Naive B cell (primary cell): ENCODE data around the gene ELF1. TPM values are rescaled to one million over a fixed set of nuclear protein-coding genes. Genes with fewer than 3 reads are reported as not detected.
"Not testable (repeated sequence)": the region's sequence is repeated elsewhere in the genome, so short reads cannot be mapped to it uniquely, and the experiment has no call there.

Source experiments
- ATAC-seq, 2 donors: fragments of 150-1000 bp; cut with Tn5 transposase; 2 replicates each; pipeline ENCODE4 v1.10.0; 2021; ENCODE audit warnings: low read depth in 2 of 2, mild to moderate bottlenecking in 2 of 2, moderate library complexity in 2 of 2
- DNase-seq: peaks from one replicate; pipeline ENCODE4 v3.0.0; 2022
- H3K27ac Mint-ChIP-seq, 6 donors: one replicate each; pipeline ENCODE4 v1.8.0; 2020 to 2022; ENCODE audit warnings: mild to moderate bottlenecking in 6 of 6, mixed read lengths in 6 of 6, moderate library complexity in 5 of 6, inconsistent platforms in 2 of 6
- H3K27me3 Mint-ChIP-seq, 3 donors: one replicate each; pipeline ENCODE4 v1.8.0; 2021 to 2022; ENCODE audit warnings: mixed read lengths in 3 of 3, mild to moderate bottlenecking in 1 of 3
- H3K36me3 Mint-ChIP-seq, 2 donors: one replicate each; pipeline ENCODE4 v1.8.0; 2020 to 2022; ENCODE audit warnings: mixed read lengths in 2 of 2, inconsistent platforms in 1 of 2, mild to moderate bottlenecking in 1 of 2
- H3K4me1 Mint-ChIP-seq, 3 donors: one replicate each; pipeline ENCODE4 v1.8.0; 2020 to 2022; ENCODE audit warnings: mixed read lengths in 3 of 3, inconsistent platforms in 1 of 3, mild to moderate bottlenecking in 1 of 3, moderate library complexity in 1 of 3
- H3K4me3 Mint-ChIP-seq, 8 donors: one replicate each; pipeline ENCODE4 v1.8.0; 2020 to 2022; ENCODE audit warnings: mild to moderate bottlenecking in 8 of 8, mixed read lengths in 8 of 8, moderate library complexity in 8 of 8, inconsistent platforms in 2 of 8
- H3K9me3 Mint-ChIP-seq, 7 donors: one replicate each; pipeline ENCODE4 v1.8.0; 2020 to 2022; ENCODE audit warnings: mixed read lengths in 7 of 7, mild to moderate bottlenecking in 5 of 7, inconsistent platforms in 2 of 7, moderate library complexity in 1 of 7
- polyA plus RNA-seq, 6 donors: library from polyadenylated mRNA; unstranded; fragments of 300-500 nt; fragmentation: Illumina TruSeq; gene quantifications; one replicate each; pipeline ENCODE4 v1.2.3, GENCODE V29; 2021; ENCODE audit warnings: low read depth in 6 of 6

ELF1 gene
- polyA plus RNA-seq, 6 donors from 2014 or later, result 127 to 183 (median 144) TPM

- H3K4me1 Mint-ChIP-seq, result peaks cover 7 to 17% (median 17%) of the 10 kb centered on the region in 3 donors
- ATAC-seq, result no peak
- peak overlapping the region in 2 of 6 donors; percentile 26 to 90 for H3K27ac Mint-ChIP-seq
Observed at GRCh38 chr13:40897053-40897452, 122.1 kb downstream of the ELF1 start.

GRCh38 chr13:40895227-40896184 lies 123.6 kb downstream of the ELF1 start:
- Mint-ChIP-seq H3K4me1 (peaks cover 7 to 25% (median 19%) of the 10 kb centered on the region in 3 donors), H3K4me3 (no peak overlapping the region), H3K9me3 (peaks cover 0 to 11% (median 5%) of the 10 kb centered on the region in 7 donors), H3K27ac (peak overlapping the region in 5 of 6 donors; percentile 7 to 61 (median 41)), H3K27me3 (no peaks in the 10 kb centered on the region), H3K36me3 (no peaks in the 10 kb centered on the region)
- DNase-seq (no peak), ATAC-seq (no peak)

More at GRCh38 chr13:40897053-40897452, 122.1 kb downstream of the ELF1 start:
- Mint-ChIP-seq H3K9me3 (peaks cover 0 to 5% (median 0%) of the 10 kb centered on the region in 7 donors), H3K27me3 (no peaks in the 10 kb centered on the region), H3K4me3 (no peak overlapping the region), H3K36me3 (no peaks in the 10 kb centered on the region)
- no peak for DNase-seq

- H3K9me3 Mint-ChIP-seq, result peaks cover 4 to 19% (median 9%) of the 10 kb centered on the region in 7 donors
- peak overlapping the region in 2 of 8 donors; percentile 21 to 35 for H3K4me3 Mint-ChIP-seq
Observed at GRCh38 chr13:40893573-40893972, 125.5 kb downstream of the ELF1 start.

GRCh38 chr13:40886017-40886416 lies 133.1 kb downstream of the ELF1 start:
- peaks cover 8 to 32% (median 24%) of the 10 kb centered on the region in 7 donors for H3K9me3 Mint-ChIP-seq
- H3K36me3 Mint-ChIP-seq, result peaks cover 41 to 59% of the 10 kb centered on the region in 2 donors

More at GRCh38 chr13:40893573-40893972, 125.5 kb downstream of the ELF1 start:
- not testable (repeated sequence) for H3K27me3 Mint-ChIP-seq, DNase-seq, H3K36me3 Mint-ChIP-seq
- Mint-ChIP-seq H3K4me1 (peaks cover 13 to 38% (median 25%) of the 10 kb centered on the region in 3 donors), H3K27ac (peak overlapping the region in 4 of 6 donors; percentile 21 to 89 (median 54))
- ATAC-seq, result peak in 1 of 2 donors; percentile 41

GRCh38 chr13:40884175-40884574 lies 134.9 kb downstream of the ELF1 start:
- DNase-seq, H3K27me3 Mint-ChIP-seq, ATAC-seq, H3K4me3 Mint-ChIP-seq: not testable (repeated sequence)
- Mint-ChIP-seq H3K27ac (peak overlapping the region in 1 of 6 donors; percentile 24), H3K36me3 (peaks cover 49 to 64% of the 10 kb centered on the region in 2 donors), H3K9me3 (peaks cover 10 to 45% (median 35%) of the 10 kb centered on the region in 7 donors), H3K4me1 (peaks cover 7 to 11% (median 8%) of the 10 kb centered on the region in 3 donors)

More at GRCh38 chr13:40886017-40886416, 133.1 kb downstream of the ELF1 start:
- Mint-ChIP-seq H3K27me3 (no peaks in the 10 kb centered on the region), H3K27ac (no peak overlapping the region), H3K4me1 (peaks cover 13 to 29% (median 17%) of the 10 kb centered on the region in 3 donors), H3K4me3 (no peak overlapping the region)
- DNase-seq (no peak), ATAC-seq (no peak)

Other genes starting within 250 kb of the ELF1 start
- gene MRPS31, start 248.1 kb downstream of the ELF1 start, polyA plus RNA-seq, result 10 to 100 TPM; 23.2 to 53.0 (median 46.9) TPM
- gene SLC25A15, start 229.7 kb downstream of the ELF1 start, polyA plus RNA-seq, result 1 to 10 TPM; 1.1 to 9.4 (median 2.8) TPM
- gene WBP4, start 42.2 kb upstream of the ELF1 start, polyA plus RNA-seq, result 1 to 10 TPM; 3.8 to 4.7 (median 4.2) TPM
- gene KBTBD6, start 113.5 kb upstream of the ELF1 start, polyA plus RNA-seq, result 1 to 10 TPM; 1.4 to 2.3 (median 1.9) TPM
- 10 to 100 TPM in 1 of 6 donors, 1 to 10 TPM in 5; 3.4 to 11.7 (median 6.9) TPM for gene KBTBD7, start 175.3 kb upstream of the ELF1 start, polyA plus RNA-seq
- gene MTRF1, start 244.3 kb upstream of the ELF1 start, polyA plus RNA-seq, result 10 to 100 TPM in 3 of 6 donors, 1 to 10 TPM in 3; 3.4 to 20.9 (median 11.1) TPM